Stimulated activated CD8-positive, alpha-beta memory T cell treated with anti-CD3 and anti-CD28 coated beads, Interleukin-4, amount 100 ng/mL, for 48 hours (primary cell): ENCODE measurements around the gene CLDN15.

Experiments
- DNase-seq: peaks from one replicate; pipeline ENCODE4 v3.0.0-alpha.2; 2020

CLDN15 gene

GRCh38 chr7:101243646-101244374 is 6.2 kb upstream of the CLDN15 start:
- DNase-seq = no peak

GRCh38 chr7:101241443-101242349 is 4.1 kb upstream of the CLDN15 start:
- DNase-seq = no peak

- DNase-seq = no peak
Observed at GRCh38 chr7:101241015-101241363, 3.4 kb upstream of the CLDN15 start.

GRCh38 chr7:101240226-101241014 is 2.8 kb upstream of the CLDN15 start:
- DNase-seq = no peak

GRCh38 chr7:101239951-101240220 is 2.3 kb upstream of the CLDN15 start:
- DNase-seq = no peak

- no peak for DNase-seq
Observed at GRCh38 chr7:101239191-101239950, 1.8 kb upstream of the CLDN15 start.

- no peak for DNase-seq
Observed at GRCh38 chr7:101238226-101239182, 902 bp upstream of the CLDN15 start.

- DNase-seq = no peak
Observed at GRCh38 chr7:101236292-101236835, 1.2 kb downstream of the CLDN15 start.

GRCh38 chr7:101235522-101235921 is 2.1 kb downstream of the CLDN15 start:
- no peak for DNase-seq

GRCh38 chr7:101235050-101235449 is 2.6 kb downstream of the CLDN15 start:
- no peak for DNase-seq

- DNase-seq = no peak
Observed at GRCh38 chr7:101234636-101235035, 3.0 kb downstream of the CLDN15 start.

GRCh38 chr7:101233907-101234547 is 3.6 kb downstream of the CLDN15 start:
- no peak for DNase-seq

- no peak for DNase-seq
Observed at GRCh38 chr7:101232141-101232850, 5.3 kb downstream of the CLDN15 start.

GRCh38 chr7:101231644-101232043 is 6.0 kb downstream of the CLDN15 start:
- DNase-seq = no peak

- no peak for DNase-seq
Observed at GRCh38 chr7:101226721-101227120, 10.9 kb downstream of the CLDN15 start.

- DNase-seq = no peak
Observed at GRCh38 chr7:101225650-101226049, 12.0 kb downstream of the CLDN15 start.

- no peak for DNase-seq
Observed at GRCh38 chr7:101223528-101223927, 14.1 kb downstream of the CLDN15 start.

GRCh38 chr7:101222275-101222830 is 15.2 kb downstream of the CLDN15 start:
- no peak for DNase-seq

- DNase-seq = no peak
Observed at GRCh38 chr7:101220295-101220694, 17.3 kb downstream of the CLDN15 start.
